K562 (cell line): ENCODE results near the gene SRPK1. TPM values are rescaled to one million over a fixed set of nuclear protein-coding genes. Genes with fewer than 3 reads are reported as not detected.

Experiments
- ATAC-seq: fragments of 200-7000 bp; cut with Tn5 transposase; 3 replicates; pipeline ENCODE4 v1.9.1; 2020; ENCODE audit warnings: moderate library complexity
- BruUV-seq: library from RNA; stranded (reverse); fragments of 400-500 nt; replicated peaks from 2 replicates; lab custom pipeline; 2021; lab: Mats Ljungman, UMichigan
- CTCF ChIA-PET: fragments of 300-600 bp; formaldehyde crosslinking; extraction: SDS; loops from one replicate; lab custom pipeline; 2021; ENCODE audit warnings: low intra/inter-chr PET ratio; lab: Yijun Ruan, JAX
- POLR2A ChIA-PET: fragments of 300-600, 350-650 bp; sonication (Branson Sonifier 250); formaldehyde crosslinking; extraction: SDS; loops from one replicate; lab custom pipeline; 2021; ENCODE audit warnings: antibody characterized with exemption, inconsistent platforms; lab: Yijun Ruan, JAX
- DNase-seq, 4 experiments: peaks; one replicate each; pipeline versions ENCODE4 v3.0.0 to v3.0.0-alpha.2; 2011 to 2018; ENCODE audit warnings: low spot score in 3 of 4, mixed read lengths in 3 of 4; ENCODE audit errors: extremely low read depth in 1 of 4
- FAIRE-seq: peaks from 2 replicates; lab custom pipeline; 2011; peaks lifted over from hg19 to GRCh38; lab: Jason Lieb, UNC
- H2AFZ ChIP-seq: 2 replicates; pipeline ENCODE4 v1.6.0; 2011; ENCODE audit warnings: low read depth, low read length, control low read depth, inconsistent platforms
- H3K27ac ChIP-seq: fragments of 200-600 bp; 3 replicates; pipeline ENCODE4 v1.8.0; 2011; ENCODE audit warnings: low read depth, mild to moderate bottlenecking, control low read depth, inconsistent platforms, low read length, moderate library complexity, mixed read lengths; ENCODE audit errors: extremely low read depth
- H3K27me3 ChIP-seq, 2 experiments: fragments of 300-600 bp in 1 of 2; 2 replicates in 1 of 2; 3 replicates in 1 of 2; pipeline versions ENCODE4 v1.6.0 to v1.8.0; 2011; ENCODE audit warnings: inconsistent platforms in 2 of 2, low read length in 2 of 2, mild to moderate bottlenecking in 1 of 2, mixed read lengths in 1 of 2, moderate library complexity in 1 of 2; ENCODE audit not compliant: control insufficient read depth in 2 of 2, insufficient read depth in 2 of 2
- H3K36me3 ChIP-seq: fragments of 300-600 bp; 3 replicates; pipeline ENCODE4 v1.8.0; 2011; ENCODE audit warnings: mild to moderate bottlenecking, low read length, inconsistent platforms; ENCODE audit not compliant: control insufficient read depth, insufficient read depth
- H3K4me1 ChIP-seq, 2 experiments: fragments of 200-600 bp in 1 of 2; replicated peaks in 1 of 2; 2 replicates in 1 of 2; 3 replicates in 1 of 2; pipeline versions ENCODE4 v1.5.1 to v1.8.0; 2011; ENCODE audit warnings: inconsistent platforms in 2 of 2, low read length in 2 of 2, mild to moderate bottlenecking in 1 of 2, mixed read lengths in 1 of 2, moderate library complexity in 1 of 2; ENCODE audit not compliant: control insufficient read depth in 2 of 2, insufficient read depth in 2 of 2
- H3K4me2 ChIP-seq: 2 replicates; pipeline ENCODE4 v1.6.1; 2011; ENCODE audit warnings: low read length, control low read depth, inconsistent platforms, mixed read lengths; ENCODE audit not compliant: insufficient read depth
- H3K4me3 ChIP-seq: fragments of 200-600 bp; sonication (generic), shearing (Covaris generic); 2 replicates; pipeline ENCODE4 v1.5.1; 2016; ENCODE audit warnings: control low read depth, inconsistent platforms
- H3K79me2 ChIP-seq: fragments of 200-600 bp; 3 replicates; pipeline ENCODE4 v1.8.0; 2011; ENCODE audit warnings: low read length, inconsistent platforms; ENCODE audit not compliant: control insufficient read depth, insufficient read depth
- H3K9ac ChIP-seq, 2 experiments: 2 replicates each; pipeline versions ENCODE4 v1.6.0 to v1.6.1; 2011; ENCODE audit warnings: low read depth in 2 of 2, low read length in 2 of 2, control low read depth in 1 of 2, inconsistent platforms in 1 of 2, mild to moderate bottlenecking in 1 of 2, mixed read lengths in 1 of 2; ENCODE audit not compliant: insufficient read depth in 1 of 2
- H3K9me1 ChIP-seq: one replicate; pipeline ENCODE4 v1.6.0; 2011; ENCODE audit warnings: inconsistent platforms, mild to moderate bottlenecking, low read length, moderate library complexity; ENCODE audit not compliant: control insufficient read depth, insufficient read depth
- H3K9me3 ChIP-seq: replicated peaks from 2 replicates; pipeline ENCODE4 v1.5.1; 2011; ENCODE audit warnings: low read depth, low read length, inconsistent platforms; ENCODE audit not compliant: control insufficient read depth, insufficient read depth
- H4K20me1 ChIP-seq: replicated peaks from 2 replicates; pipeline ENCODE4 v1.6.1; 2011; ENCODE audit warnings: low read length, inconsistent platforms, mixed read lengths; ENCODE audit not compliant: control insufficient read depth, insufficient read depth
- ELF1 ChIP-seq: fragments of 200-800 bp; sonication (Bioruptor generic); IDR thresholded peaks from 2 replicates; pipeline ENCODE4 v1.6.1; 2016; ENCODE audit warnings: missing genetic modification characterization, missing compliant biosample characterization
- FOSL1 ChIP-seq: fragments of 200-800 bp; sonication (Bioruptor generic); conservative IDR thresholded peaks from 2 replicates; pipeline ENCODE4 v1.6.1; 2016; ENCODE audit warnings: missing genetic modification characterization, missing compliant biosample characterization
- FOXJ2 ChIP-seq: fragments of 200-800 bp; sonication (Bioruptor generic); IDR thresholded peaks from 2 replicates; pipeline ENCODE4 v1.6.1; 2016; ENCODE audit warnings: missing genetic modification characterization, missing compliant biosample characterization
- NCOR1 ChIP-seq: fragments of 450-650 bp; IDR thresholded peaks from 2 replicates; pipeline ENCODE4 v1.6.1; 2016; ENCODE audit warnings: mild to moderate bottlenecking, moderate library complexity
- PURB ChIP-seq: sonication (generic); formaldehyde crosslinking; IDR thresholded peaks from 2 replicates; pipeline ENCODE4 v1.9.0; 2021; ENCODE audit warnings: low read depth, mild to moderate bottlenecking, missing genetic modification reagents
- SMAD1 ChIP-seq: fragments of 150-350 bp; IDR thresholded peaks from 2 replicates; pipeline ENCODE4 v1.6.1; 2014; ENCODE audit warnings: low read length, low read depth; ENCODE audit not compliant: partially characterized antibody
- XRCC4 ChIP-seq: IDR thresholded peaks from one replicate; pipeline ENCODE4 v1.6.1; 2011; ENCODE audit not compliant: insufficient read depth, insufficient read length; ENCODE audit errors: extremely low read depth
- WGBS: fragments of 100-300 bp; shearing (Covaris generic); methylation state at CpG from one replicate; pipeline ENCODE4 v1.1.6; 2016; ENCODE audit warnings: low coverage, mixed read lengths; ENCODE audit not compliant: insufficient coverage; ENCODE audit errors: missing lambda C conversion rate; 5-methylcytosine and 5-hydroxymethylcytosine counted together
- in situ Hi-C: fragments of 300-500 bp; cut with MboI; formaldehyde crosslinking; loops from 4 replicates; pipeline ENCODE4 v1.15.0; 2018; ENCODE audit warnings: inconsistent platforms, mixed read lengths
- intact Hi-C: fragments of 100-400 bp; cut with micrococcal nuclease; formaldehyde crosslinking; loops from 2 replicates; pipeline ENCODE4 v1.14.2; 2022
- polyA plus RNA-seq, 8 experiments: library from polyadenylated mRNA; depleted of rRNA in 4 of 8; stranded (reverse) in 5 of 8; unstranded in 3 of 8; fragments of >200 nt; fragmentation: Nextera tagmentation in 2 of 8; fragmentation: Illumina TruSeq in 1 of 8; extraction: Ambion mirVana in 2 of 8; extraction: Trizol in 1 of 8; gene quantifications; 2 replicates each; pipeline versions ENCODE4 v1.2.1 to v1.2.3, GENCODE V29; 2011 to 2014; ENCODE audit warnings: inconsistent platforms in 1 of 8, missing spikeins in 1 of 8
- total RNA-seq, 7 experiments: library from RNA; depleted of rRNA in 6 of 7; stranded (reverse); fragments of >200 nt in 6 of 7; fragmentation: Illumina TruSeq in 2 of 7; extraction: Trizol in 2 of 7; gene quantifications; 2 replicates each; pipeline versions ENCODE4 v1.2.1 to v1.2.3, GENCODE V29; 2011 to 2021; ENCODE audit warnings: low replicate concordance in 1 of 7
- TF ChIP-seq, protein P1 (sequence below): sonication (generic); formaldehyde crosslinking; IDR thresholded peaks from 2 replicates; pipeline ENCODE4 v1.8.0; 2022; ENCODE audit warnings: mild to moderate bottlenecking, missing genetic modification reagents
- TF ChIP-seq, protein P2 (sequence below), 2 experiments: fragments of 450-650 bp in 1 of 2; sonication (generic) in 1 of 2; formaldehyde crosslinking in 1 of 2; IDR thresholded peaks in 1 of 2; conservative IDR thresholded peaks in 1 of 2; 2 replicates each; pipeline versions ENCODE4 v1.6.1 to v1.8.1; 2016 to 2023; ENCODE audit warnings: mild to moderate bottlenecking in 2 of 2, moderate library complexity in 2 of 2, inconsistent platforms in 1 of 2, missing genetic modification reagents in 1 of 2
- TF ChIP-seq, protein P3 (sequence below): fragments of 450-650 bp; IDR thresholded peaks from 2 replicates; pipeline ENCODE4 v1.7.1; 2018; ENCODE audit warnings: mild to moderate bottlenecking, low read depth; ENCODE audit not compliant: partially characterized antibody

Gene SRPK1
- total and polyA plus RNA-seq, 9 of the 15 experiments (the other 6 are each of a cell fraction or from before 2014, with no cell fraction given): 99.6 to 185 (median 159) TPM

DNA sequence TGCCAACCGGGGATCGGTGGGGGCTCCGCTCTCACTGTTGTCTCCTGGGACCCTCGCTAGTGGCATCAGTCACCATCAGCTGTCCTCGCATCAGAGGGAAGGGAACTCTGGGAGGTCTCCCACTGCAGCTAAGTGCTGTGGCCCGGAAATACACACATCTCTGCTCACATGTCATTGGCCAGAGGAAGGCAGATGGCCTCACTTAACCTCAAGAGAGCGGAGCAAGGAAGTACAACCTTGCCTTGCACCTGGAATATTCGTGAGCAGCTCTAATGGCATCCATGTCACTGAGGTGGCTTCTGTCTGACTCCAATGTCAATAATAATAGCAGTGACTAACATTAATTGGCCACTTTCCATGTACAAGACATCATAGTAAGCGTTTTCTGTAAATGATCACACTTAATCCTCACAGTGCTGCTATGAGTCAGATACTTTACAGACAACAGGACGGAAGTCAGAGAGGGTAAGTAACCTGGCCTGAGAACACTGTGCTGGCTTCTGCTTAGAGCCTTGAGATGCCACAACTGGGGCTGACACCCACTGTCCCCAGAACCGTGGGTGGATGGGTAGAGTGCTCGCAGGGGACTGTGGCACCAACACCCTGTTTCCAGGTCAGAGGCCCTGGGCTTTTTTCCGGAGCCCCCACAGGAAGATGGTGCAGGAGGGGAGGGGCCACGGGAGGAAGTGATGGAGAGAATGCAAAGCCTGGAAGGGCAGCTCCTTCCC lies 109.8 kb downstream of the SRPK1 start:
- Histone ChIP-seq H4K20me1 (no peaks in the 10 kb centered on the region), H3K4me1 (peaks cover 0 to 4% of the 10 kb centered on the region in 2 experiments; a peak in 2 of 5 replicates), H3K79me2 (no peaks in the 10 kb centered on the region), H3K27me3 (peaks cover 30 to 53% of the 10 kb centered on the region in 2 experiments), H3K27ac (no peak overlapping the region), H3K4me3 (no peak overlapping the region), H3K9me3 (no peaks in the 10 kb centered on the region), H2AFZ (peak overlapping the region; percentile 64; the same call in 1 of the 2 replicates), H3K9me1 (no peaks in the 10 kb centered on the region), H3K4me2 (peak overlapping the region; percentile 20), H3K9ac (no peak overlapping the region), H3K36me3 (no peaks in the 10 kb centered on the region)
- DNase-seq (no peak), FAIRE-seq (peak; percentile 48), ATAC-seq (peak; percentile 79)
- intact Hi-C loops: no loop called here
- ChIA-PET POLR2A (interaction anchor here (1.0 kb wide), 1 partner anchor 10 kb away, joined by 3 read pairs; no protein-coding TSS in a partner anchor), CTCF (no interaction called here)
- in situ Hi-C loops: no loop called here
- WGBS: 6% methylated on average over 14 of the region's 14 CpGs
- BruUV-seq: no TSS peak
- TF ChIP-seq FOXJ2 (tag) (no peak), PURB (CRISPR knock-in tag) (no peak), XRCC4 (no peak), ELF1 (tag) (peak; percentile 23; the same call in 1 of the 2 replicates), NCOR1 (no peak), FOSL1 (tag) (peak; percentile 56), SMAD1 (no peak)
- TF ChIP-seq, protein P1, sequence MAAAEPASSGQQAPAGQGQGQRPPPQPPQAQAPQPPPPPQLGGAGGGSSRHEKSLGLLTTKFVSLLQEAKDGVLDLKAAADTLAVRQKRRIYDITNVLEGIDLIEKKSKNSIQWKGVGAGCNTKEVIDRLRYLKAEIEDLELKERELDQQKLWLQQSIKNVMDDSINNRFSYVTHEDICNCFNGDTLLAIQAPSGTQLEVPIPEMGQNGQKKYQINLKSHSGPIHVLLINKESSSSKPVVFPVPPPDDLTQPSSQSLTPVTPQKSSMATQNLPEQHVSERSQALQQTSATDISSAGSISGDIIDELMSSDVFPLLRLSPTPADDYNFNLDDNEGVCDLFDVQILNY (CRISPR knock-in tag): no peak
- TF ChIP-seq, protein P2, sequence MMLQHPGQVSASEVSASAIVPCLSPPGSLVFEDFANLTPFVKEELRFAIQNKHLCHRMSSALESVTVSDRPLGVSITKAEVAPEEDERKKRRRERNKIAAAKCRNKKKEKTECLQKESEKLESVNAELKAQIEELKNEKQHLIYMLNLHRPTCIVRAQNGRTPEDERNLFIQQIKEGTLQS (IDR thresholded peaks at IDR 0.05): peak; percentile 29; the same call in 1 of the 2 replicates
- TF ChIP-seq, protein P2 (CRISPR knock-in tag; conservative IDR thresholded peaks at IDR 0.05): no peak
- TF ChIP-seq, protein P3, sequence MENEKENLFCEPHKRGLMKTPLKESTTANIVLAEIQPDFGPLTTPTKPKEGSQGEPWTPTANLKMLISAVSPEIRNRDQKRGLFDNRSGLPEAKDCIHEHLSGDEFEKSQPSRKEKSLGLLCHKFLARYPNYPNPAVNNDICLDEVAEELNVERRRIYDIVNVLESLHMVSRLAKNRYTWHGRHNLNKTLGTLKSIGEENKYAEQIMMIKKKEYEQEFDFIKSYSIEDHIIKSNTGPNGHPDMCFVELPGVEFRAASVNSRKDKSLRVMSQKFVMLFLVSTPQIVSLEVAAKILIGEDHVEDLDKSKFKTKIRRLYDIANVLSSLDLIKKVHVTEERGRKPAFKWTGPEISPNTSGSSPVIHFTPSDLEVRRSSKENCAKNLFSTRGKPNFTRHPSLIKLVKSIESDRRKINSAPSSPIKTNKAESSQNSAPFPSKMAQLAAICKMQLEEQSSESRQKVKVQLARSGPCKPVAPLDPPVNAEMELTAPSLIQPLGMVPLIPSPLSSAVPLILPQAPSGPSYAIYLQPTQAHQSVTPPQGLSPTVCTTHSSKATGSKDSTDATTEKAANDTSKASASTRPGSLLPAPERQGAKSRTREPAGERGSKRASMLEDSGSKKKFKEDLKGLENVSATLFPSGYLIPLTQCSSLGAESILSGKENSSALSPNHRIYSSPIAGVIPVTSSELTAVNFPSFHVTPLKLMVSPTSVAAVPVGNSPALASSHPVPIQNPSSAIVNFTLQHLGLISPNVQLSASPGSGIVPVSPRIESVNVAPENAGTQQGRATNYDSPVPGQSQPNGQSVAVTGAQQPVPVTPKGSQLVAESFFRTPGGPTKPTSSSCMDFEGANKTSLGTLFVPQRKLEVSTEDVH: no peak
